B cell (primary cell): ENCODE results near the gene SLC50A1. TPM values are rescaled to one million over a fixed set of nuclear protein-coding genes. Genes with fewer than 3 reads are reported as not detected.

Experiments
- ATAC-seq: fragments of 200-7000 bp; cut with Tn5 transposase; one replicate; pipeline ENCODE4 v1.10.0; 2021; ENCODE audit warnings: low read depth, mild to moderate bottlenecking, moderate number of reproducible peaks, moderate library complexity
- CTCF ChIA-PET: fragments of 350-600 bp; sonication (Branson Sonifier 250); formaldehyde crosslinking; loops from one replicate; lab custom pipeline; 2021; ENCODE audit warnings: antibody characterized with exemption, inconsistent platforms; lab: Charles Lee
- POLR2A ChIA-PET: fragments of 350-600 bp; sonication (Branson Sonifier 250); formaldehyde crosslinking; loops from one replicate; lab custom pipeline; 2021; ENCODE audit warnings: antibody characterized with exemption; lab: Charles Lee
- DNase-seq: peaks from one replicate; pipeline ENCODE4 v3.0.0; 2013
- H2AFZ ChIP-seq: 2 replicates; pipeline ENCODE4 v1.6.1; 2012; ENCODE audit warnings: mild to moderate bottlenecking, low read depth, low read length; ENCODE audit not compliant: insufficient read depth, poor library complexity, severe bottlenecking
- H3K27ac ChIP-seq, 2 donors: 1 replicate in 1 of 2; 2 replicates in 1 of 2; pipeline ENCODE4 v1.5.1; 2012 to 2013; ENCODE audit warnings: low read length in 2 of 2, mild to moderate bottlenecking in 2 of 2, moderate library complexity in 1 of 2
- H3K27me3 ChIP-seq, 4 experiments: fragments of 200-600 bp in 1 of 4; sonication (generic) in 1 of 4; replicated peaks in 1 of 4; 1 replicate in 2 of 4; 2 replicates in 2 of 4; pipeline versions ENCODE4 v1.6.1 to v1.7.0; 2013 to 2016; ENCODE audit warnings: low read length in 3 of 4, mild to moderate bottlenecking in 2 of 4, mixed read lengths in 1 of 4, moderate library complexity in 1 of 4; ENCODE audit not compliant: insufficient read depth in 4 of 4, control insufficient read depth in 3 of 4; ENCODE audit errors: control extremely low read depth in 1 of 4
- H3K36me3 ChIP-seq, 2 experiments: replicated peaks in 1 of 2; 1 replicate in 1 of 2; 2 replicates in 1 of 2; pipeline versions ENCODE4 v1.6.1 to v1.7.1; 2013; ENCODE audit warnings: low read length in 1 of 2; ENCODE audit not compliant: insufficient read depth in 2 of 2, control insufficient read depth in 1 of 2; ENCODE audit errors: control extremely low read depth in 1 of 2, extremely low read depth in 1 of 2
- H3K4me1 ChIP-seq, 2 donors: fragments of 200-600 bp in 1 of 2; sonication (generic) in 1 of 2; 1 replicate in 1 of 2; 2 replicates in 1 of 2; pipeline versions ENCODE4 v1.5.1 to v1.6.1; 2013 to 2017; ENCODE audit warnings: low read length in 2 of 2; ENCODE audit not compliant: control insufficient read depth in 2 of 2, insufficient read depth in 2 of 2
- H3K4me2 ChIP-seq: replicated peaks from 2 replicates; pipeline ENCODE3; 2012; ENCODE audit warnings: mild to moderate bottlenecking, low read depth, low read length; ENCODE audit not compliant: poor library complexity, severe bottlenecking
- H3K4me3 ChIP-seq, 5 experiments: fragments of 200-600 bp in 1 of 5; sonication (generic) in 1 of 5; 1 replicate in 3 of 5; 2 replicates in 2 of 5; pipeline versions ENCODE4 v1.5.1 to v1.7.0; 2011 to 2016; ENCODE audit warnings: low read length in 4 of 5, mild to moderate bottlenecking in 4 of 5, low read depth in 2 of 5, control low read depth in 1 of 5, moderate library complexity in 1 of 5; ENCODE audit not compliant: insufficient read depth in 1 of 5; ENCODE audit errors: control extremely low read depth in 1 of 5, extremely low read depth in 1 of 5
- H3K79me2 ChIP-seq: fragments of 200-600 bp; sonication (generic); one replicate; pipeline ENCODE4 v1.6.0; 2016; ENCODE audit warnings: low read length; ENCODE audit not compliant: control insufficient read depth, insufficient read depth
- H3K9ac ChIP-seq: fragments of 200-600 bp; sonication (generic); 2 replicates; pipeline ENCODE4 v1.6.1; 2017; ENCODE audit warnings: mild to moderate bottlenecking, low read length, moderate library complexity
- H3K9me3 ChIP-seq, 3 donors: one replicate each; pipeline versions ENCODE4 v1.6.1 to v1.7.1; 2013; ENCODE audit warnings: low read length in 2 of 3; ENCODE audit not compliant: control insufficient read depth in 2 of 3, insufficient read depth in 1 of 3; ENCODE audit errors: control extremely low read depth in 1 of 3
- H4K20me1 ChIP-seq: 2 replicates; pipeline ENCODE4 v1.6.0; 2012; ENCODE audit warnings: mild to moderate bottlenecking, low read length; ENCODE audit not compliant: insufficient read depth, control insufficient read depth, poor library complexity, severe bottlenecking
- H3K27ac Mint-ChIP-seq: one replicate; pipeline ENCODE4 v1.8.0; 2021; ENCODE audit warnings: mixed read lengths
- H3K27me3 Mint-ChIP-seq: one replicate; pipeline ENCODE4 v1.8.0; 2021; ENCODE audit warnings: mixed read lengths
- H3K4me1 Mint-ChIP-seq: one replicate; pipeline ENCODE4 v1.8.0; 2021; ENCODE audit warnings: mixed read lengths
- H3K4me3 Mint-ChIP-seq: one replicate; pipeline ENCODE4 v1.8.0; 2021; ENCODE audit warnings: mixed read lengths
- H3K9me3 Mint-ChIP-seq: one replicate; pipeline ENCODE4 v1.8.0; 2022; ENCODE audit warnings: mixed read lengths; ENCODE audit not compliant: insufficient read depth
- CTCF ChIP-seq: fragments of 200-600 bp; IDR thresholded peaks from one replicate; pipeline ENCODE4 v1.8.0; 2022; ENCODE audit warnings: antibody characterized with exemption, mild to moderate bottlenecking
- EZH2 ChIP-seq: IDR thresholded peaks from 2 replicates; pipeline ENCODE4 v1.6.1; 2012; ENCODE audit warnings: borderline replicate concordance, low read depth, mild to moderate bottlenecking, moderate library complexity, low read length; ENCODE audit not compliant: insufficient read depth, poor library complexity, severe bottlenecking
- WGBS: methylation state at CpG from one replicate; pipeline ENCODE4 v1.1.5; 2013; ENCODE audit warnings: missing lambda C conversion rate; ENCODE audit not compliant: insufficient coverage; 5-methylcytosine and 5-hydroxymethylcytosine counted together
- intact Hi-C: fragments of 100-400 bp; cut with micrococcal nuclease; formaldehyde crosslinking; loops from one replicate; pipeline ENCODE4 v1.10.0; 2022
- polyA plus RNA-seq: library from polyadenylated mRNA; depleted of rRNA; stranded (reverse); fragments of >200 nt; gene quantifications from 2 replicates; pipeline ENCODE4 v1.2.3, GENCODE V29; 2012
- total RNA-seq, 2 donors: library from RNA; stranded (reverse); fragments of 120-200 nt in 1 of 2; gene quantifications; 1 replicate in 1 of 2; 2 replicates in 1 of 2; pipeline versions ENCODE4 v1.2.3 to v1.2.4, GENCODE V29; 2013 to 2022

SLC50A1 gene
- total and polyA plus RNA-seq, 2 donors (not counting 1 experiment from before 2014, with no cell fraction given), result 62.8 to 86.8 TPM

- Histone ChIP-seq H3K36me3 (no peaks in the 10 kb centered on the region), H3K4me3 (no peak overlapping the region), H3K4me2 (no peak overlapping the region), H2AFZ (no peak overlapping the region), H3K4me1 (no peaks in the 10 kb centered on the region), H3K9me3 (no peaks in the 10 kb centered on the region), H3K27me3 (peaks cover 0 to 3% (median 0%) of the 10 kb centered on the region in 4 experiments), H4K20me1 (no peaks in the 10 kb centered on the region), H3K79me2 (no peaks in the 10 kb centered on the region), H3K27ac (no peak overlapping the region), H3K9ac (no peak overlapping the region)
- Mint-ChIP-seq H3K27me3 (peaks cover 7% of the 10 kb centered on the region), H3K4me1 (no peaks in the 10 kb centered on the region), H3K9me3 (no peaks in the 10 kb centered on the region), H3K27ac (no peak overlapping the region), H3K4me3 (no peak overlapping the region)
- ChIA-PET POLR2A (no interaction called here), CTCF (no interaction called here)
- 17% methylated on average over 6 of the region's 8 CpGs for WGBS
- ATAC-seq, result no peak
- DNase-seq, result no peak
- intact Hi-C loops, result no loop called here
- no peak for TF ChIP-seq EZH2
- TF ChIP-seq CTCF, result no peak
Measured at GRCh38 chr1:155110826-155111225, 24.8 kb upstream of the SLC50A1 start.

- Histone ChIP-seq H3K4me2 (no peak overlapping the region), H3K79me2 (no peaks in the 10 kb centered on the region), H4K20me1 (no peaks in the 10 kb centered on the region), H3K27ac (no peak overlapping the region), H3K36me3 (no peaks in the 10 kb centered on the region), H3K27me3 (peaks cover 0 to 7% (median 3%) of the 10 kb centered on the region in 4 experiments), H3K4me1 (no peaks in the 10 kb centered on the region), H3K4me3 (no peak overlapping the region), H3K9me3 (no peaks in the 10 kb centered on the region), H3K9ac (no peak overlapping the region), H2AFZ (no peak overlapping the region)
- ChIA-PET CTCF (no interaction called here), POLR2A (no interaction called here)
- no peaks in the 10 kb centered on the region for H3K9me3 Mint-ChIP-seq
- H3K4me1 Mint-ChIP-seq, result no peaks in the 10 kb centered on the region
- DNase-seq (no peak), ATAC-seq (no peak)
- peaks cover 21% of the 10 kb centered on the region for H3K27me3 Mint-ChIP-seq
- 100% methylated on average over 2 of the region's 5 CpGs for WGBS
- H3K4me3 Mint-ChIP-seq, result no peak overlapping the region
- TF ChIP-seq CTCF, result no peak
- no peak for TF ChIP-seq EZH2
- intact Hi-C loops, result no loop called here
- H3K27ac Mint-ChIP-seq, result no peak overlapping the region
Measured at GRCh38 chr1:155113450-155113980, 22.1 kb upstream of the SLC50A1 start.
